Endometrial microvascular endothelial cells (primary cell): ENCODE measurements around the gene TMEM131. TPM values are rescaled to one million over a fixed set of nuclear protein-coding genes. Genes with fewer than 3 reads are reported as not detected.
"Not testable (repeated sequence)": the region's sequence is repeated elsewhere in the genome, so short reads cannot be mapped to it uniquely, and the experiment has no call there.

Experiments
- in situ Hi-C: cut with HindIII; loops from 2 replicates; pipeline ENCODE4 v1.10.0; 2017; ENCODE audit warnings: low sequenced_read_pairs, low pct_unique_long_range_greater_than_20kb; ENCODE audit errors: inconsistent ontology term
- total RNA-seq: library from RNA; depleted of rRNA; stranded (reverse); fragments of >200 nt; gene quantifications from one replicate; pipeline ENCODE4 v1.2.3, GENCODE V29; 2015; ENCODE audit errors: inconsistent ontology term

TMEM131 gene
- total RNA-seq, 1 donor from 2014 or later = 30.9 TPM

- in situ Hi-C loops = no loop called here
Observed at GRCh38 chr2:97712693-97713295, 283.0 kb downstream of the TMEM131 start.

GRCh38 chr2:97712175-97712574 is 283.6 kb downstream of the TMEM131 start:
- in situ Hi-C loops = not testable (repeated sequence)

GRCh38 chr2:97711394-97711711 is 284.4 kb downstream of the TMEM131 start:
- in situ Hi-C loops = no loop called here

- in situ Hi-C loops = no loop called here
Observed at GRCh38 chr2:97708608-97709007, 287.1 kb downstream of the TMEM131 start.

- in situ Hi-C loops = no loop called here
Observed at GRCh38 chr2:97708048-97708380, 287.7 kb downstream of the TMEM131 start.

GRCh38 chr2:97707362-97708047 is 288.2 kb downstream of the TMEM131 start:
- in situ Hi-C loops = no loop called here

GRCh38 chr2:97706708-97707345 is 288.9 kb downstream of the TMEM131 start:
- in situ Hi-C loops = no loop called here

Other genes starting within 250 kb of the TMEM131 start
- not detected for gene VWA3B, start 91.2 kb upstream of the TMEM131 start, total RNA-seq